ENCODE data around the gene NFKB2. TPM values are rescaled to one million over a fixed set of nuclear protein-coding genes. Genes with fewer than 3 reads are reported as not detected.

NFKB2 gene
- total RNA-seq, 1 donor from 2014 or later = 323 TPM

- DNase-seq (ENCODE audit: low spot score) = no peak
- Mint-ChIP-seq H3K4me1 (ENCODE audit: low read depth) (peaks cover 26% of the 10 kb centered on the region), H3K27ac (no peak overlapping the region), H3K27me3 (ENCODE audit: low read depth) (peaks cover 5% of the 10 kb centered on the region), H3K36me3 (ENCODE audit: low read depth) (peaks cover 14% of the 10 kb centered on the region), H3K9me3 (no peaks in the 10 kb centered on the region), H3K4me3 (ENCODE audit: low read depth) (no peak overlapping the region)
- intact Hi-C loops (cut with micrococcal nuclease) = loop anchor here (2.0 to 5.0 kb wide), 2 partner anchors 39 to 193 kb away; no protein-coding TSS in a partner anchor
These were observed 28.0 kb downstream of the NFKB2 start for GRCh38 chr10:102423372-102423968.

- no peak overlapping the region for H3K27ac Mint-ChIP-seq
- H3K4me3 Mint-ChIP-seq (ENCODE audit: low read depth) = no peak overlapping the region
- H3K4me1 Mint-ChIP-seq (ENCODE audit: low read depth) = peaks cover 22% of the 10 kb centered on the region
- intact Hi-C loops (cut with micrococcal nuclease) = loop anchor here (5.0 kb wide), 1 partner anchor 38 kb away; no protein-coding TSS in a partner anchor
- peaks cover under 1% of the 10 kb centered on the region for H3K27me3 Mint-ChIP-seq (ENCODE audit: low read depth)
- H3K9me3 Mint-ChIP-seq = no peaks in the 10 kb centered on the region
- DNase-seq (ENCODE audit: low spot score) = no peak
- H3K36me3 Mint-ChIP-seq (ENCODE audit: low read depth) = peaks cover 14% of the 10 kb centered on the region
These were observed 28.6 kb downstream of the NFKB2 start for GRCh38 chr10:102424145-102424544.

DNA sequence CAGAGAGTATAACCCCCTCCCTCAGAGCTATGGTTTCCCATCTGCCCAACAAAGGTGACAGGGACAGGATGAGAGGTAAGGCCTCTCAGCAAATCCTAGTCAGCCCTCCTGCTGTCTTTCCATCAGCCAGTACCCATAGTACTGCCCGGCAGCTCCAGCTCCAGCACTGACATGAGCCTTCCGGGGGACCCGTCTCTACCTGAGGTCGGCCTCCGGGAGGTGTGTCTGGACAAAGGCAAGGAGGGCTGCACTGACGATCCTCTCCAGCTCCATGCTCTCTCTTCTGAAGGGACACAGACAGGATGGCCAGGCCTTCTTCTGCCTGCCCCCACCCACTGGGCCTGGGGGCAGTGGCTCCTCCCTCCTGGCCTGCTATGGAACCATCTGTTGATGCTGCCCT lies 29.4 kb downstream of the NFKB2 start:
- Mint-ChIP-seq H3K9me3 (no peaks in the 10 kb centered on the region), H3K27me3 (ENCODE audit: low read depth) (no peaks in the 10 kb centered on the region), H3K36me3 (ENCODE audit: low read depth) (peaks cover 14% of the 10 kb centered on the region), H3K4me3 (ENCODE audit: low read depth) (no peak overlapping the region), H3K4me1 (ENCODE audit: low read depth) (peaks cover 18% of the 10 kb centered on the region), H3K27ac (no peak overlapping the region)
- intact Hi-C loops (cut with micrococcal nuclease) = loop anchor here (5.0 kb wide), 1 partner anchor 37 kb away; no protein-coding TSS in a partner anchor
- DNase-seq (ENCODE audit: low spot score) = no peak

- H3K9me3 Mint-ChIP-seq = no peaks in the 10 kb centered on the region
- no peak for DNase-seq (ENCODE audit: low spot score)
- no peak overlapping the region for H3K27ac Mint-ChIP-seq
- peaks cover 14% of the 10 kb centered on the region for H3K36me3 Mint-ChIP-seq (ENCODE audit: low read depth)
- no peak overlapping the region for H3K4me3 Mint-ChIP-seq (ENCODE audit: low read depth)
- intact Hi-C loops (cut with micrococcal nuclease) = no loop called here
- peaks cover 13% of the 10 kb centered on the region for H3K4me1 Mint-ChIP-seq (ENCODE audit: low read depth)
- H3K27me3 Mint-ChIP-seq (ENCODE audit: low read depth) = no peaks in the 10 kb centered on the region
These were observed 29.9 kb downstream of the NFKB2 start for GRCh38 chr10:102425444-102425843.

DNA sequence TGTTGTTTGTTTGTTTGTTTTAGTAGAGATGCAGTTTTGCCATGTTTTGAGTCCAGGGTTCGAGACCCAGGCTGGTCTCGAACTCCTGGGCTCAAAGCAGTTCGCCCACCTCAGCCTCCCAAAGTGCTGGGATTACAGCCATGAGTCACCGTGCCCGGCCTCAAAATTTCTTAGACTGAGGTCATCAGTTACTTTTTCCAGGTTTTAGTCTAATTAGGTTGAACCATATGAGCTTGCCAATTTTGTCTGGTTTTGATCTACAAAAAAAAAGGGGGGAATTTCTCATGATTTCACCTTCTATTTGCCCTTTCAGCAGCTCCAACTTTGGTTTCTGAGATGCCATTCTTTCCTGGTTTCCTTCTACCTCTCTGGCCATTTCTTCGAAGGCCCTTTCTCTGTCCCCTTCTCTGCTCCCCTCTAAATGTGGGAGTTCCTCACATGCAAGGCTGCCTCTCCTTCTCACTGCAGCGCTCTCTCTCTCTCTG lies 31.3 kb downstream of the NFKB2 start:
- Mint-ChIP-seq H3K4me1 (ENCODE audit: low read depth) (peaks cover 17% of the 10 kb centered on the region), H3K27me3 (ENCODE audit: low read depth) (no peaks in the 10 kb centered on the region), H3K9me3 (no peaks in the 10 kb centered on the region), H3K4me3 (ENCODE audit: low read depth) (no peak overlapping the region), H3K36me3 (ENCODE audit: low read depth) (peaks cover 17% of the 10 kb centered on the region), H3K27ac (peak overlapping the region; percentile 2)
- intact Hi-C loops (cut with micrococcal nuclease) = no loop called here
- no peak for DNase-seq (ENCODE audit: low spot score)

GRCh38 chr10:102429468-102429867 lies 34.0 kb downstream of the NFKB2 start:
- no peaks in the 10 kb centered on the region for H3K9me3 Mint-ChIP-seq
- DNase-seq (ENCODE audit: low spot score) = no peak
- intact Hi-C loops (cut with micrococcal nuclease) = no loop called here
- H3K4me3 Mint-ChIP-seq (ENCODE audit: low read depth) = no peak overlapping the region
- peaks cover 28% of the 10 kb centered on the region for H3K4me1 Mint-ChIP-seq (ENCODE audit: low read depth)
- H3K27ac Mint-ChIP-seq = no peak overlapping the region
- no peaks in the 10 kb centered on the region for H3K27me3 Mint-ChIP-seq (ENCODE audit: low read depth)
- peaks cover 13% of the 10 kb centered on the region for H3K36me3 Mint-ChIP-seq (ENCODE audit: low read depth)

- Mint-ChIP-seq H3K27me3 (ENCODE audit: low read depth) (no peaks in the 10 kb centered on the region), H3K4me3 (ENCODE audit: low read depth) (peak overlapping the region; percentile 92), H3K36me3 (ENCODE audit: low read depth) (peaks cover 13% of the 10 kb centered on the region), H3K9me3 (no peaks in the 10 kb centered on the region), H3K27ac (peak overlapping the region; percentile 93), H3K4me1 (ENCODE audit: low read depth) (peaks cover 42% of the 10 kb centered on the region)
- intact Hi-C loops (cut with micrococcal nuclease) = loop anchor here (1.0 to 2.0 kb wide), 5 partner anchors 10 to 71 kb away; partner anchors contain the start of genes ACTR1A, NFKB2 and SUFU
- DNase-seq (ENCODE audit: low spot score) = no peak
These were observed 36.1 kb downstream of the NFKB2 start for GRCh38 chr10:102431452-102432124.

- peaks cover 41% of the 10 kb centered on the region for H3K4me1 Mint-ChIP-seq (ENCODE audit: low read depth)
- no peaks in the 10 kb centered on the region for H3K27me3 Mint-ChIP-seq (ENCODE audit: low read depth)
- peak within 1 kb of the TSS; percentile 92 for H3K4me3 Mint-ChIP-seq (ENCODE audit: low read depth)
- H3K36me3 Mint-ChIP-seq (ENCODE audit: low read depth) = peaks cover 15% of the 10 kb centered on the region
- peak; percentile 96 for DNase-seq (ENCODE audit: low spot score)
- intact Hi-C loops (cut with micrococcal nuclease) = loop anchor here (1.0 to 2.0 kb wide), 5 partner anchors 11 to 70 kb away; partner anchors contain the start of genes ACTR1A, NFKB2 and SUFU
- H3K9me3 Mint-ChIP-seq = no peaks in the 10 kb centered on the region
- peak within 1 kb of the TSS; percentile 93 for H3K27ac Mint-ChIP-seq
These were observed 36.9 kb downstream of the NFKB2 start, which contains the start of gene CUEDC2 for GRCh38 chr10:102432162-102432950. Gene CUEDC2 (minus strand): TSS chr10:102432574. CDS start chr10:102425188, 7,386 bp downstream.

- Mint-ChIP-seq H3K9me3 (no peaks in the 10 kb centered on the region), H3K27me3 (ENCODE audit: low read depth) (no peaks in the 10 kb centered on the region), H3K27ac (peak overlapping the region; percentile 7), H3K4me3 (ENCODE audit: low read depth) (no peak overlapping the region), H3K36me3 (ENCODE audit: low read depth) (peaks cover 26% of the 10 kb centered on the region), H3K4me1 (ENCODE audit: low read depth) (peaks cover 47% of the 10 kb centered on the region)
- no peak for DNase-seq (ENCODE audit: low spot score)
- intact Hi-C loops (cut with micrococcal nuclease) = loop anchor here (2.0 kb wide), 1 partner anchor 69 kb away; the partner anchor contains the start of genes ACTR1A and SUFU
These were observed 38.1 kb downstream of the NFKB2 start for GRCh38 chr10:102433619-102434046.

DNA sequence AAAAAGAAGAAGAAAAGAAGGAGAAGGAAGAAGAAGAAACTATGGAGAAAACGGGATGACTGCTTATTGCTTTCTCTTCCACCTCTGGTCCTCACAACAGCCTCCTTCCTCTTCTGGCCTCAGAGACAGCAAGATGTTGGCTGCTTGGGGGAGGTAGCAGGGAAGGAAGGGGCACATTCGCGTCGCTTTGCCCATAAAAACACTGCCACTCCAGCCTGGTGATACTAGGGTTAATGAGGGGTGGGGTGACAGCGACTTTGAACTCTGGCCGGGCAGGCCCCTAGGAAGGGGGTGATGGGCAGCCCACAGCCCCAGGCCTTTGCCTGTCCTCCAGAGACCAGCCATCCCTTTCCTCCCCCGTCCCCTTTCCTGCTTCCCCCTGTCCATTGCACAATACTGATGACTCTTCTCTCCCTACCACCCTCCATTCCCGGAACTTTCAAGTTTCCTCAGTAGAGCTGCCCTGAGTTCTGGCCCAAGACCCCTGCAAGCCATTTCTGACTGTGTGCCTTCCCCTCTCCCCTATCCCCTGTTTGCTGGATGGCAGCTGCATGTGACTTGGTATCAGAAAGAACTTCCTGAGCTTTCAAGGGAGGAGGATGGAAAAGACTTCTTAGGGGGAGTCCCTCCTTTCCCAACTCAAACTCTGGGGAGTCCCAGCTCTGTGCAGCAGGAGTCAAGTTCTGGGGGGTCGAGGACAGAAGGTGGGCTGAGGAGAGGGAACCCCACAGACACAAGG lies 39.1 kb downstream of the NFKB2 start:
- H3K4me3 Mint-ChIP-seq (ENCODE audit: low read depth) = peak overlapping the region; percentile 91
- peaks cover 47% of the 10 kb centered on the region for H3K4me1 Mint-ChIP-seq (ENCODE audit: low read depth)
- no peaks in the 10 kb centered on the region for H3K27me3 Mint-ChIP-seq (ENCODE audit: low read depth)
- no peaks in the 10 kb centered on the region for H3K9me3 Mint-ChIP-seq
- intact Hi-C loops (cut with micrococcal nuclease) = no loop called here
- DNase-seq (ENCODE audit: low spot score) = no peak
- H3K36me3 Mint-ChIP-seq (ENCODE audit: low read depth) = peaks cover 26% of the 10 kb centered on the region
- H3K27ac Mint-ChIP-seq = peak overlapping the region; percentile 71

DNA sequence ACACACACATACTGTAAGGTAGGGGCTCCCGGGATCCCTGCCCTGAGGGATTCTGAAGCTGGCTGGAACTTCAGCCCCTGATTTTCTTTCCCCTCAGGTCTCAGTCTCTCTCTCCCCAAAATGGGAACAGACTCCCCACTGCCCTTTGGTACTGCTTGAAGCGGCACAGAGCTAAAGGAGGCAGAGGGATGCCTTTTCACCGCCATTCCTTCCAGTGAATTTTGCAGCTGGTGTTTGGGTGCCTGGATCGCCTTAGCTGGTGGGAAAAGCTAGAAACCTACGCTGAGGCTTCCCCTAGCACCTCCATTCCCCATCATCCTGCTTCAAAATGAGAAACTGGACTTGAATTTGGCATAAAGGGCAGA lies 39.6 kb downstream of the NFKB2 start:
- Mint-ChIP-seq H3K9me3 (no peaks in the 10 kb centered on the region), H3K27ac (peak overlapping the region; percentile 71), H3K4me3 (ENCODE audit: low read depth) (peak overlapping the region; percentile 91), H3K4me1 (ENCODE audit: low read depth) (peaks cover 47% of the 10 kb centered on the region), H3K27me3 (ENCODE audit: low read depth) (no peaks in the 10 kb centered on the region), H3K36me3 (ENCODE audit: low read depth) (peaks cover 26% of the 10 kb centered on the region)
- intact Hi-C loops (cut with micrococcal nuclease) = no loop called here
- no peak for DNase-seq (ENCODE audit: low spot score)
